T-helper 2 cell treated with Interferon-gamma antibody and Interleukin-4, amounts not matched to agents 100 ng/mL and 5 ng/mL, for 36 hours (primary cell): Measurements from ENCODE around the gene MYL4. TPM values are rescaled to one million over a fixed set of nuclear protein-coding genes. Genes with fewer than 3 reads are reported as not detected.

ENCODE experiments used
- intact Hi-C: fragments of 100-400 bp; cut with micrococcal nuclease; formaldehyde crosslinking; loops from one replicate; pipeline ENCODE4 v1.15.1; 2023
- total RNA-seq: library from RNA; stranded (reverse); gene quantifications from 2 replicates; pipeline ENCODE4 v1.2.3, GENCODE V29; 2022

The MYL4 gene
- total RNA-seq, 1 donor from 2014 or later = not detected

GRCh38 chr17:47219621-47220475 is 10.7 kb downstream of the MYL4 start:
- intact Hi-C loops = loop anchor here (2.0 to 10.0 kb wide), 2 partner anchors 15 to 395 kb away; no protein-coding TSS in a partner anchor

DNA sequence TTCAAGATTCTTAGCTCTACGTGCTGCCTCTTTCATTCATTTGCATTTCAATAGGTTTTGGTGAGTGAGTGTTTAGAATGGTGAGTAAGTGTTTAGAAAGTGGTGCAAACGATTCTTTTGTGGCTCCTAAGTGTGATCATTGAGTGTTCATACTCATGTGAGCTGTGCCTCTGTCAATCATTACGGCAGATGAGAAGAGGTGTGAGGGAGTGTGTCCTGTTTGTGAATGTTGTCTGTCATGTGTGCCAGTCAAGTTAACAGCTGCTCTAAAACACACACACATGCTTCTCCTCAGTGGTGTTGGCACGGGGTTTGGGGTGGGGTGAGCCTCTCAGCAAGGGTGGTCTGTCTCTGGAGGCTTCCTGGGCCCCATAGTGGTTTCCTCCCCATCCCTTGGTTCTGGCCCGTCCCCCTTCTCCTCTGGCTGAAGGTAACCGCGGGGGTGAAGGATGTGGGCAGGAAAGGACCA is 11.4 kb downstream of the MYL4 start:
- intact Hi-C loops = loop anchor here (2.0 to 10.0 kb wide), 2 partner anchors 16 to 394 kb away; no protein-coding TSS in a partner anchor

GRCh38 chr17:47221154-47221553 is 12.0 kb downstream of the MYL4 start:
- intact Hi-C loops = loop anchor here (2.0 to 10.0 kb wide), 2 partner anchors 16 to 394 kb away; no protein-coding TSS in a partner anchor

GRCh38 chr17:47222047-47222446 is 12.9 kb downstream of the MYL4 start:
- intact Hi-C loops = loop anchor here (10.0 kb wide), 1 partner anchor 393 kb away; no protein-coding TSS in a partner anchor

- intact Hi-C loops = loop anchor here (10.0 kb wide), 1 partner anchor 392 kb away; no protein-coding TSS in a partner anchor
Measured at GRCh38 chr17:47223007-47223406, 13.9 kb downstream of the MYL4 start.

DNA sequence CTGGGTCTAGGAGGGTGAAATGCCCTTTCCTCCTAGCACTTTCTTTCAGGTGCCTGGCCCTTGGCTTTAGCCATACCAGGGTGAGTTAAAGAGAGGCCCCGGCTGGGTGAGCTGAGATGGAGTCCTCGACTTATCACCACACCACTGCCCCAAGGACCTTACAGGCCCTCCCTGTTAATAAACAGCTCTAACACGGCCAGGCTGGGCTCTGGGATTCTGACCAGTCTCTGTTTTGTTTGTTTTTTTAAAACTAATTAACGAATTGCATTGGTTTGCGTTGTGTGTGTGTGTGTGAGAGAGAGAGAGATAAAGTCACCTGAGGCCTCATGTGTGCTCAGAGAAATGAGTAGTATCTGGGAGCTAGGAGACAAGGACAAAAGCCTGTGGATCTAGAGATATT is 14.3 kb downstream of the MYL4 start:
- intact Hi-C loops = loop anchor here (10.0 kb wide), 1 partner anchor 391 kb away; no protein-coding TSS in a partner anchor

DNA sequence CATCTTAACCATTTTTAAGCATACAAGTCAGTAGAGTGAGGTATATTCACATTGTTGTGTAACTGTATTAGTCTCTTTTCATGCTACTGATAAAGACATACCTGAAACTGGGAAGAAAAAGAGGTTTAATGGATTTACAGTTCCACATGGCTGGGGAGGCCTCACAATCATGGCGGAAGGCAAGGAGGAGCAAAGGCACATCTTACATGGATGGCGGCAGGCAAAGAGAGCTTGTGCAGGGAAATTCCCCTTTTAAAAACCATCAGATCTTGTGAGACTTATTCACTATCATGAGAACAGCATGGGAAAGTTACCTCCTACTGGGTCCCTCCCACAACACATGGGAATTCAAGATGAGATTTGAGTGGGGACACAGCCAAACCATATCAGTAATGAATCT is 14.9 kb downstream of the MYL4 start:
- intact Hi-C loops = loop anchor here (10.0 kb wide), 1 partner anchor 391 kb away; no protein-coding TSS in a partner anchor

DNA sequence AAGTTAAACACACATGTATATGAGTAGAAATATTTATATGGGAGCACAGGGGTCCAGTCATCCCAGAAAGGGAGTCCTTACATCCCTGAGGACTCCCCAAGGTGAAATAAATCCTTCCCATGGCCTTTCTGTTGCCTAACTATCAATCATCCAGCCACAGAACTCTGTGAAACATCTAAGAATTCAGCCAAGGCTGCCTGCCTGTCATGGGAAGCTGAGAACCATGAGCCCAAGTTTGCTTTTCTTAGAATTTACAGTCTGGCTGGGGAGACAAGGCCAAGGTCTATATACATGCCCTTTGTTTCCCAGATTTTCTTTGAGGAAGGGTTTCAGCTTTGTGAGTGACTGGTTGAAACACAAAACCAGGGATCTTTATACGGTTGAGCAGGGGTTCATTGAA is 15.8 kb downstream of the MYL4 start:
- intact Hi-C loops = loop anchor here (10.0 kb wide), 1 partner anchor 390 kb away; no protein-coding TSS in a partner anchor

DNA sequence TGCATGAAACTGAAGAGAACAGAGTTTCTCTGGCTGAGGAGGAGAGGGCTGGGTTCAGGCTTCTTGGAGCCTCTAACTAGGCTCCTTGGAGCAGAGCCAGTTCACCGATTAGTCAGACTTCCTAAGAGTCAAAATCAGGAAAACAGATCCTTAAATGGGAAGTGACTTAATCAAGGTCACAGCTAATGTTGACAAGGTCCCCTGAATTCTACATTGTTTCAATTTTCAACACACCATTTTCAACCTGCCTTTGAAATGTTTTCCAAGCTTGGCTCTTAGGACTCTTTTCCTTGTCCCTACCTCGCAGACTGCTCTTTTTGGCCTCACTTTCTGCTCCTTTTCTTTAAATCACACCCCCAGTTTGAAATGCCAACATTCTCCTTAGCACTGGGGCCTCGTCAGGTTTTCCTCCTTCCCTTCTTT is 16.3 kb downstream of the MYL4 start:
- intact Hi-C loops = loop anchor here (10.0 kb wide), 1 partner anchor 389 kb away; no protein-coding TSS in a partner anchor

DNA sequence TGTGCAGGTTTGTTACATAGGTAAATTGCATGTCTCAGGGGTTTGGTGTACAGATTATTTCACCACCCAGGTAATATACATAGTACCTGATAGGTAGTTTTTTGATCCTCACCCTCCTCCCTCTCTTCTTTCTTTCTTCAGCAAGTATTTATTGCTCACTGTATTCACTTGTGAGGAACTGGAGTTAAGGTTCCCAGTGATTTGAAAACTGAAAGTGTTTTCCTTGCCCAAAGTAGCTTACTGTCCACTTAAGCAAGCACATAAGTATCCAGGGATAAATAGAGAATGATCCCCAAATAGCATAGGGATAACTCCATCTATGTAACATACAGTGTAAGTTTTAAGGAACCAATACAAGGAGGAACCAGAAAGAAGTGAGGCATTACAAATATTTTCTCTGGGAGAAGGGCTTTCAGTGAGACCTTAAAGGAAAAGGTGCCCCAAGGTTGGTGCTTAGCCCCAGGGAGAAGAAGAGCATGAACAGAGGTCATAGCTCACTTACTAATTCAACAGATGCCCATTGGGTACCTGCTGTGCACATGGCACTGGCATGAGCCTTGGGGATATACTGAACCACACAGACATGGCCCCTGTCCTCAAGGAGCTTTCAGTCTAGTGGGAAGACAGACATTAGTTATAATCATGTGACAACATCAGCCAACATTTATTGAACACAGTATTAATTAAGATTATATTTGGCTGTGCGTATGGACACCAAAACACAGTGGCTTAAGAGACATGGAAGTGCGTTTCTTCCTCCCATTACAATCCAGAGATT is 17.0 kb downstream of the MYL4 start:
- intact Hi-C loops = loop anchor here (10.0 kb wide), 1 partner anchor 389 kb away; no protein-coding TSS in a partner anchor

DNA sequence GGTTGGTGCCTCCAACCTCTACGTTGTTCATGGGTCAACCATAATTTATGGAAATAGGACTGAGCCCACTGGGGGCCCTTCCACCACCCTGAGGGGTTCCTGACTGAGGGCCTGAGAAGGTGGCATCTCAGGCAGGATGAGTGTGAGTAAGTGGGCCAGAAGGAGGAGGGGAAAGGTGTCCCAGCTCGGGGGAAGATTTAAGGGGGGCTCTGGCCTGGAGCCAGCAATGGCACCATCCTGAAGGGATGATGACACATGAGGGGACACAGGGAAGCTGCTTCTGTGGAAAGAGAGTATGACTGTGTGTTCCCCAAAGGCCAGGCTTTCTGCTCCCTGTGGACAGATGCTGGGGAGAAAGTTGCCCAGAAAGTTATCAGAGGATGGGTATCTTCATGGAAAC is 18.7 kb downstream of the MYL4 start:
- intact Hi-C loops = loop anchor here (10.0 kb wide), 1 partner anchor 387 kb away; no protein-coding TSS in a partner anchor

- intact Hi-C loops = loop anchor here (1.0 to 10.0 kb wide), 2 partner anchors 86 to 385 kb away; no protein-coding TSS in a partner anchor
Measured at GRCh38 chr17:47229535-47230443, 20.6 kb downstream of the MYL4 start.

- intact Hi-C loops = loop anchor here (1.0 kb wide), 1 partner anchor 84 kb away; no protein-coding TSS in a partner anchor
Measured at GRCh38 chr17:47230864-47231263, 21.7 kb downstream of the MYL4 start.

GRCh38 chr17:47231334-47231733 is 22.2 kb downstream of the MYL4 start:
- intact Hi-C loops = no loop called here

DNA sequence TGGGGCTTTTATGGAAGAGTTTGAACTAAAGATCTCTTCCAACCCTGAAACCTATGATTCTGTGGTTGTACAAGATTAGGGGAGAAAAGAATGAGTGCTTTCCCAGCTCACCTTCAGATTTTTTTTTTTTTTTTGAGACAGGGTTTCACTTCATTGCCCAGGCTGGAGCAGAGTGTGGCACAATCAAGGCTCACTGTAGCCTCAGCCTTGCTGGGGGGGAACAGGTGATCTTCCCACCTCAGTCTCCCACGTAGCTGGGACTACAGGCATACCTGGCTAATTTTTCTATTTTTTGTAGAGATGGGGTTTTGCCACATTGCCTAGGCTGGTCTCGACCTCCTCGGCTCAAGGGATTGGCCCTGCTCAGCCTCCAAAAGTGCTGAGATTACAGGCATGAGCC is 22.7 kb downstream of the MYL4 start:
- intact Hi-C loops = no loop called here

- intact Hi-C loops = no loop called here
Measured at GRCh38 chr17:47232465-47232864, 23.3 kb downstream of the MYL4 start.

- intact Hi-C loops = no loop called here
Measured at GRCh38 chr17:47235506-47235905, 26.4 kb downstream of the MYL4 start.

DNA sequence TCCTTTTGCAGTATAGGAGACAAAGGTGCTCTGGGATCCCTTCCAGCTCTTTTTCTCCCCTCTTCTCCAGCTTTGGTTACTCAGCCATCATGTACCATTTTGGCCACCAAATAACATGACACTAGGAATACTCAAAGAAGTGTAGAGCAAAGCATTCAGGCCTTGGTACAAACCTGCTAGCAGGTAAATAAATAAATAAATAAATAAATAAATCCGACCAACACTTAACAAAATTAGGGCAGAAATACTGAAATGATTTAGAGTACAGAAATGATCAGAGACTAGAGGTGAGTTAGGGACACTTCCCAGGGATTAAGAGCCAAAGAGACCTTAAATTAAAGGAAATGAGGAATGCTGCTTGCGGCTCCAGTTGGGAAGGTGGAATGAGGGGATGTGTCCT is 26.8 kb downstream of the MYL4 start:
- intact Hi-C loops = no loop called here

GRCh38 chr17:47237841-47238240 is 28.7 kb downstream of the MYL4 start:
- intact Hi-C loops = no loop called here

- intact Hi-C loops = no loop called here
Measured at GRCh38 chr17:47238321-47239010, 29.3 kb downstream of the MYL4 start.
